ENCODE measurements around the gene HHLA2.

- TF ChIP-seq TAF1 (IDR thresholded peaks at IDR 0.05; ENCODE audit: low read depth, low read length) (no peak), POLR2A (IDR thresholded peaks at IDR 0.05; ENCODE audit: low read depth, low read length) (no peak)
These were observed 95.7 kb downstream of the HHLA2 start for GRCh38 chr3:108391917-108392593.

Data from GM12891 (cell line).